ENCODE measurements around the gene TCF4.

The TCF4 gene

DNA sequence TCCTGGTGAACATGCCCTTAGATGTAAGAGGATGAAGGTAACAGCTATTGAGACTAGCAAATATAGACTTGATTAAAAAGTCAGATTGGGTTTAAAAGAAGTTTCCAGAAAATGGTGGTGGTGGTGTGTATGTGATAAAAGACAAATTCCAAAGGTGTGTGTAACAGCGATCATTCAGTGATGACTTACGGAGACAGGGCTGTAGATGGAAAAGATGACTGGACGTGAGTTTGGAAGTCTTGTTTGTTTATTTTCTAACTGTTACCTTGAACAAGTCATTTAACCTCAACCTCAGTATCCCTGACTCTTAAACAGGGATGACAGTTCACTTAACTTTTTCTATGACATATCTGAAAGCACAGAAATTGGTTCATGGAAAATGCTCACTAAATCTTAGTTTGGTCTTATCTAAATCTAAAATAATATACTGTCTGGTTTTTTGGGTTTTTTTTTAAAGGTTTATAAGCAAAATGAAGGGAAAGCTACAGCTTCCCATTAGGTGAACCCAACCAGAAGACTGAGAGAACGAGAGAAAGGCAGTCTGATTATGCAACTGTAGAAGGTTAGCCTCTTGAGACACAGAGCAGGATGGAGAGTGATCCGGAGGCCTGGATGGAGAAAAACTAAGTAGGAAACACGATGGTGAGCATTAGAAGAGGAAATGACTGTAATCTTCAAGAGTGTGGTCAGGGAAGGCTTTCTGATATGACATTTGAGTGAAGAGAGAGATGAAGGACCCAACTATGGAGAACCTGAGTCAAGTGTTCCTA is 71.9 kb downstream of the TCF4 start:
- H3K4me1 ChIP-seq (ENCODE audit: control insufficient read depth, insufficient read depth, low read length), result peaks cover 5% of the 10 kb centered on the region
- ChIA-PET POLR2A (no interaction called here), CTCF (no interaction called here)
- H3K4me3 ChIP-seq (ENCODE audit: low read depth, low read length), result no peak overlapping the region
- H3K9me3 ChIP-seq (ENCODE audit: control insufficient read depth, insufficient read depth, low read depth, low read length), result no peaks in the 10 kb centered on the region; the same call in 1 of the 2 replicates
- no peaks in the 10 kb centered on the region for H3K36me3 ChIP-seq (ENCODE audit: control insufficient read depth in 2 of 2, insufficient read depth in 1 of 2, low read length in 2 of 2)
- no peak overlapping the region for H3K27ac ChIP-seq (ENCODE audit: extremely low read depth, low read depth, low read length)
- no peak for TF ChIP-seq ZNF2 (tag by site-specific recombination; IDR thresholded peaks at IDR 0.05)
- no peak for TF ChIP-seq SETDB1 (IDR thresholded peaks at IDR 0.05; ENCODE audit: insufficient read length, low read length)
- no peak for TF ChIP-seq ZNF548 (tag by site-specific recombination; IDR thresholded peaks at IDR 0.05)
- TF ChIP-seq, protein P1, sequence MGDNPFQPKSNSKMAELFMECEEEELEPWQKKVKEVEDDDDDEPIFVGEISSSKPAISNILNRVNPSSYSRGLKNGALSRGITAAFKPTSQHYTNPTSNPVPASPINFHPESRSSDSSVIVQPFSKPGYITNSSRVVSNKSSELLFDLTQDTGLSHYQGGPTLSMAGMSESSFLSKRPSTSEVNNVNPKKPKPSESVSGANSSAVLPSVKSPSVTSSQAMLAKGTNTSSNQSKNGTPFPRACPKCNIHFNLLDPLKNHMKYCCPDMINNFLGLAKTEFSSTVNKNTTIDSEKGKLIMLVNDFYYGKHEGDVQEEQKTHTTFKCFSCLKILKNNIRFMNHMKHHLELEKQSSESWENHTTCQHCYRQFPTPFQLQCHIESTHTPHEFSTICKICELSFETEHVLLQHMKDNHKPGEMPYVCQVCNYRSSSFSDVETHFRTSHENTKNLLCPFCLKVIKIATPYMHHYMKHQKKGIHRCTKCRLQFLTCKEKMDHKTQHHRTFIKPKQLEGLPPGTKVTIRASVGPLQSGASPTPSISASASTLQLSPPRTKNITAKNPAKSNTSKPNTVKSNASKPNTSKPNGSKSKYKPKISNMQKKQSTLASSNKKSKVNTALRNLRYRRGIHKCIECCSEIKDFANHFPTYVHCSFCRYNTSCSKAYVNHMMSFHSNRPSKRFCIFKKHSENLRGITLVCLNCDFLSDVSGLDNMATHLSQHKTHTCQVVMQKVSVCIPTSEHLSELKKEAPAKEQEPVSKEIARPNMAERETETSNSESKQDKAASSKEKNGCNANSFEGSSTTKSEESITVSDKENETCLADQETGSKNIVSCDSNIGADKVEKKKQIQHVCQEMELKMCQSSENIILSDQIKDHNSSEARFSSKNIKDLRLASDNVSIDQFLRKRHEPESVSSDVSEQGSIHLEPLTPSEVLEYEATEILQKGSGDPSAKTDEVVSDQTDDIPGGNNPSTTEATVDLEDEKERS (tag by site-specific recombination; IDR thresholded peaks at IDR 0.05), result no peak
- TF ChIP-seq KLF10 (tag by site-specific recombination; IDR thresholded peaks at IDR 0.05), result no peak
- TF ChIP-seq ZNF670 (tag by site-specific recombination; IDR thresholded peaks at IDR 0.05; ENCODE audit: low read depth), result no peak
- TF ChIP-seq, protein P2, sequence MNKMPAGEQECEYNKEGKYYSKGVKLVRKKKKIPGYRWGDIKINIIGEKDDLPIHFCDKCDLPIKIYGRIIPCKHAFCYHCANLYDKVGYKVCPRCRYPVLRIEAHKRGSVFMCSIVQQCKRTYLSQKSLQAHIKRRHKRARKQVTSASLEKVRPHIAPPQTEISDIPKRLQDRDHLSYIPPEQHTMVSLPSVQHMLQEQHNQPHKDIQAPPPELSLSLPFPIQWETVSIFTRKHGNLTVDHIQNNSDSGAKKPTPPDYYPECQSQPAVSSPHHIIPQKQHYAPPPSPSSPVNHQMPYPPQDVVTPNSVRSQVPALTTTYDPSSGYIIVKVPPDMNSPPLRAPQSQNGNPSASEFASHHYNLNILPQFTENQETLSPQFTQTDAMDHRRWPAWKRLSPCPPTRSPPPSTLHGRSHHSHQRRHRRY (tag by site-specific recombination; IDR thresholded peaks at IDR 0.05), result no peak
- no peak for TF ChIP-seq MEIS1 (CRISPR knock-in tag; IDR thresholded peaks at IDR 0.05; ENCODE audit: borderline replicate concordance)
- TF ChIP-seq ZNF791 (tag by site-specific recombination; IDR thresholded peaks at IDR 0.05), result no peak
- TF ChIP-seq ZNF660 (tag by site-specific recombination; IDR thresholded peaks at IDR 0.05), result no peak
- no peak for TF ChIP-seq WT1 (tag by site-specific recombination; IDR thresholded peaks at IDR 0.05)
- TF ChIP-seq, protein P3, sequence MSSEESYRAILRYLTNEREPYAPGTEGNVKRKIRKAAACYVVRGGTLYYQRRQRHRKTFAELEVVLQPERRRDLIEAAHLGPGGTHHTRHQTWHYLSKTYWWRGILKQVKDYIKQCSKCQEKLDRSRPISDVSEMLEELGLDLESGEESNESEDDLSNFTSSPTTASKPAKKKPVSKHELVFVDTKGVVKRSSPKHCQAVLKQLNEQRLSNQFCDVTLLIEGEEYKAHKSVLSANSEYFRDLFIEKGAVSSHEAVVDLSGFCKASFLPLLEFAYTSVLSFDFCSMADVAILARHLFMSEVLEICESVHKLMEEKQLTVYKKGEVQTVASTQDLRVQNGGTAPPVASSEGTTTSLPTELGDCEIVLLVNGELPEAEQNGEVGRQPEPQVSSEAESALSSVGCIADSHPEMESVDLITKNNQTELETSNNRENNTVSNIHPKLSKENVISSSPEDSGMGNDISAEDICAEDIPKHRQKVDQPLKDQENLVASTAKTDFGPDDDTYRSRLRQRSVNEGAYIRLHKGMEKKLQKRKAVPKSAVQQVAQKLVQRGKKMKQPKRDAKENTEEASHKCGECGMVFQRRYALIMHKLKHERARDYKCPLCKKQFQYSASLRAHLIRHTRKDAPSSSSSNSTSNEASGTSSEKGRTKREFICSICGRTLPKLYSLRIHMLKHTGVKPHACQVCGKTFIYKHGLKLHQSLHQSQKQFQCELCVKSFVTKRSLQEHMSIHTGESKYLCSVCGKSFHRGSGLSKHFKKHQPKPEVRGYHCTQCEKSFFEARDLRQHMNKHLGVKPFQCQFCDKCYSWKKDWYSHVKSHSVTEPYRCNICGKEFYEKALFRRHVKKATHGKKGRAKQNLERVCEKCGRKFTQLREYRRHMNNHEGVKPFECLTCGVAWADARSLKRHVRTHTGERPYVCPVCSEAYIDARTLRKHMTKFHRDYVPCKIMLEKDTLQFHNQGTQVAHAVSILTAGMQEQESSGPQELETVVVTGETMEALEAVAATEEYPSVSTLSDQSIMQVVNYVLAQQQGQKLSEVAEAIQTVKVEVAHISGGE (tag by site-specific recombination; conservative IDR thresholded peaks at IDR 0.05; ENCODE audit: low read depth), result no peak
- TF ChIP-seq ZNF747 (tag by site-specific recombination; IDR thresholded peaks at IDR 0.05), result no peak
- no peak for TF ChIP-seq ZNF10 (tag by site-specific recombination; IDR thresholded peaks at IDR 0.05)
- TF ChIP-seq, protein P4, sequence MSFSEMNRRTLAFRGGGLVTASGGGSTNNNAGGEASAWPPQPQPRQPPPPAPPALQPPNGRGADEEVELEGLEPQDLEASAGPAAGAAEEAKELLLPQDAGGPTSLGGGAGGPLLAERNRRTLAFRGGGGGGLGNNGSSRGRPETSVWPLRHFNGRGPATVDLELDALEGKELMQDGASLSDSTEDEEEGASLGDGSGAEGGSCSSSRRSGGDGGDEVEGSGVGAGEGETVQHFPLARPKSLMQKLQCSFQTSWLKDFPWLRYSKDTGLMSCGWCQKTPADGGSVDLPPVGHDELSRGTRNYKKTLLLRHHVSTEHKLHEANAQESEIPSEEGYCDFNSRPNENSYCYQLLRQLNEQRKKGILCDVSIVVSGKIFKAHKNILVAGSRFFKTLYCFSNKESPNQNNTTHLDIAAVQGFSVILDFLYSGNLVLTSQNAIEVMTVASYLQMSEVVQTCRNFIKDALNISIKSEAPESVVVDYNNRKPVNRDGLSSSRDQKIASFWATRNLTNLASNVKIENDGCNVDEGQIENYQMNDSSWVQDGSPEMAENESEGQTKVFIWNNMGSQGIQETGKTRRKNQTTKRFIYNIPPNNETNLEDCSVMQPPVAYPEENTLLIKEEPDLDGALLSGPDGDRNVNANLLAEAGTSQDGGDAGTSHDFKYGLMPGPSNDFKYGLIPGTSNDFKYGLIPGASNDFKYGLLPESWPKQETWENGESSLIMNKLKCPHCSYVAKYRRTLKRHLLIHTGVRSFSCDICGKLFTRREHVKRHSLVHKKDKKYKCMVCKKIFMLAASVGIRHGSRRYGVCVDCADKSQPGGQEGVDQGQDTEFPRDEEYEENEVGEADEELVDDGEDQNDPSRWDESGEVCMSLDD (tag by site-specific recombination; IDR thresholded peaks at IDR 0.05), result no peak
- TF ChIP-seq ZEB2 (tag by site-specific recombination; IDR thresholded peaks at IDR 0.05), result no peak
